Colonic mucosa (tissue), 4 donors: Measurements from ENCODE around the gene CDHR1. TPM values are rescaled to one million over a fixed set of nuclear protein-coding genes. Genes with fewer than 3 reads are reported as not detected.
"Not testable (repeated sequence)": the region's sequence is repeated elsewhere in the genome, so short reads cannot be mapped to it uniquely, and the experiment has no call there.

ENCODE experiments used
- DNase-seq: peaks from one replicate; pipeline ENCODE4 v3.0.0-alpha.2; 2020
- H3K27ac ChIP-seq: fragments of 200-600 bp; one replicate; pipeline ENCODE4 v1.8.0; 2021
- H3K27me3 ChIP-seq: fragments of 200-600 bp; one replicate; pipeline ENCODE4 v1.8.0; 2021
- H3K36me3 ChIP-seq: fragments of 200-600 bp; one replicate; pipeline ENCODE4 v1.8.0; 2021
- H3K4me1 ChIP-seq: fragments of 200-600 bp; one replicate; pipeline ENCODE4 v1.8.0; 2021; ENCODE audit warnings: mild to moderate bottlenecking
- H3K4me3 ChIP-seq: fragments of 200-600 bp; one replicate; pipeline ENCODE4 v1.8.0; 2021
- H3K9ac ChIP-seq, 2 donors: one replicate each; pipeline ENCODE4 v1.7.0; 2013; ENCODE audit warnings: control low read depth in 2 of 2, low read depth in 2 of 2, low read length in 2 of 2
- H3K9me3 ChIP-seq: fragments of 200-600 bp; one replicate; pipeline ENCODE4 v1.8.0; 2021
- CTCF ChIP-seq: fragments of 200-600 bp; IDR thresholded peaks from one replicate; pipeline ENCODE4 v1.8.0; 2022; ENCODE audit warnings: antibody characterized with exemption, mild to moderate bottlenecking
- intact Hi-C: fragments of 100-400 bp; cut with DNase I; formaldehyde crosslinking; loops from one replicate; pipeline ENCODE4 v1.14.1; 2022
- total RNA-seq, 2 donors: library from RNA; stranded (reverse); fragmentation: NEBNext Ultra II Directional in 1 of 2; extraction: Animal tissue kit (Norgen Biotek cat#: 25700) in 1 of 2; gene quantifications; one replicate each; pipeline ENCODE4 v1.2.1, GENCODE V29; 2021
- donor health status: healthy.
- donor health status: DM: no; HTN: no; CAD: no.
- donor health status: DM: no; HTN: no; CAD: no.

Gene CDHR1
- total RNA-seq, 2 donors from 2014 or later: 99.3 to 105 TPM

- H3K4me3 ChIP-seq, H3K9me3 ChIP-seq, H3K27me3 ChIP-seq, H3K36me3 ChIP-seq, intact Hi-C loops, H3K4me1 ChIP-seq: not testable (repeated sequence)
- H3K9ac ChIP-seq: peak overlapping the region; percentile 50 to 96
- peak; percentile 57 for DNase-seq
- H3K27ac ChIP-seq: peak overlapping the region; percentile 83
Measured at GRCh38 chr10:84171700-84172466, 22.5 kb upstream of the CDHR1 start.

- peak overlapping the region; percentile 13 to 96 for H3K9ac ChIP-seq
- intact Hi-C loops: no loop called here
- no peaks in the 10 kb centered on the region for H3K27me3 ChIP-seq
- DNase-seq: peak; percentile 70
- H3K4me3 ChIP-seq: no peak overlapping the region
- peaks cover 3% of the 10 kb centered on the region for H3K4me1 ChIP-seq
- H3K36me3 ChIP-seq: no peaks in the 10 kb centered on the region
- no peak for TF ChIP-seq CTCF
- no peaks in the 10 kb centered on the region for H3K9me3 ChIP-seq
- H3K27ac ChIP-seq: peak overlapping the region; percentile 83
Measured at GRCh38 chr10:84172467-84173356, 21.6 kb upstream of the CDHR1 start.

- DNase-seq: peak; percentile 86
- Histone ChIP-seq H3K36me3 (no peaks in the 10 kb centered on the region), H3K9me3 (no peaks in the 10 kb centered on the region), H3K9ac (peak within 1 kb of the TSS; percentile 13 to 96), H3K4me1 (peaks cover 3% of the 10 kb centered on the region), H3K27ac (peak within 1 kb of the TSS; percentile 83), H3K27me3 (no peaks in the 10 kb centered on the region), H3K4me3 (peak within 1 kb of the TSS; percentile 53)
- no peak for TF ChIP-seq CTCF
- intact Hi-C loops: no loop called here
Measured at GRCh38 chr10:84173501-84173929, 20.8 kb upstream of the CDHR1 start, which contains the start of gene GPR15LG. TSS of gene GPR15LG (plus strand) at chr10:84173801. CDS start at chr10:84173852, 51 bp downstream.

GRCh38 chr10:84175436-84175835 is 18.9 kb upstream of the CDHR1 start:
- Histone ChIP-seq H3K4me3 (peak overlapping the region; percentile 53), H3K4me1 (peaks cover 3% of the 10 kb centered on the region), H3K27me3 (no peaks in the 10 kb centered on the region), H3K27ac (peak overlapping the region; percentile 83), H3K36me3 (no peaks in the 10 kb centered on the region), H3K9ac (peak overlapping the region; percentile 16 to 84), H3K9me3 (no peaks in the 10 kb centered on the region)
- intact Hi-C loops: no loop called here
- TF ChIP-seq CTCF: no peak
- peak; percentile 15 for DNase-seq

- H3K9ac ChIP-seq: no peak overlapping the region
- peak; percentile 21 for DNase-seq
- peaks cover 3% of the 10 kb centered on the region for H3K4me1 ChIP-seq
- H3K9me3 ChIP-seq: no peaks in the 10 kb centered on the region
- intact Hi-C loops: no loop called here
- H3K36me3 ChIP-seq: no peaks in the 10 kb centered on the region
- no peaks in the 10 kb centered on the region for H3K27me3 ChIP-seq
- H3K4me3 ChIP-seq: no peak overlapping the region
- H3K27ac ChIP-seq: no peak overlapping the region
- TF ChIP-seq CTCF: no peak
Measured at GRCh38 chr10:84176351-84176750, 18.0 kb upstream of the CDHR1 start.
